Activated CD8-positive, alpha-beta T cell treated with anti-CD3 and anti-CD28 coated beads for 36 hours (primary cell): ENCODE results near the gene VGF. TPM values are rescaled to one million over a fixed set of nuclear protein-coding genes. Genes with fewer than 3 reads are reported as not detected.

ENCODE experiments used
- ATAC-seq: fragments of 200-7000 bp; cut with Tn5 transposase; one replicate; pipeline ENCODE4 v1.10.0; 2021; ENCODE audit warnings: mild to moderate bottlenecking, moderate library complexity
- CTCF ChIA-PET: fragments of 350-600 bp; sonication (Branson Sonifier 250); formaldehyde crosslinking; loops from one replicate; lab custom pipeline; 2021; ENCODE audit warnings: antibody characterized with exemption; lab: Charles Lee
- POLR2A ChIA-PET: fragments of 350-600 bp; sonication (Branson Sonifier 250); formaldehyde crosslinking; loops from one replicate; lab custom pipeline; 2021; ENCODE audit warnings: antibody characterized with exemption; lab: Charles Lee
- DNase-seq: peaks from one replicate; pipeline ENCODE4 v3.0.0-alpha.2; 2020
- H3K27ac Mint-ChIP-seq: one replicate; pipeline ENCODE4 v1.8.0; 2021; ENCODE audit warnings: mild to moderate bottlenecking, mixed read lengths
- H3K27me3 Mint-ChIP-seq: one replicate; pipeline ENCODE4 v1.8.0; 2021; ENCODE audit warnings: mixed read lengths
- H3K36me3 Mint-ChIP-seq: one replicate; pipeline ENCODE4 v1.8.0; 2021; ENCODE audit warnings: low read depth, mixed read lengths
- H3K4me1 Mint-ChIP-seq: one replicate; pipeline ENCODE4 v1.8.0; 2021; ENCODE audit warnings: low read depth, mixed read lengths
- H3K4me3 Mint-ChIP-seq: one replicate; pipeline ENCODE4 v1.8.0; 2021; ENCODE audit warnings: mild to moderate bottlenecking, moderate library complexity, mixed read lengths
- H3K9me3 Mint-ChIP-seq: one replicate; pipeline ENCODE4 v1.8.0; 2021; ENCODE audit warnings: mixed read lengths
- CTCF ChIP-seq: fragments of 200-600 bp; IDR thresholded peaks from one replicate; pipeline ENCODE4 v1.8.0; 2022; ENCODE audit warnings: antibody characterized with exemption, mild to moderate bottlenecking
- intact Hi-C: fragments of 100-400 bp; cut with micrococcal nuclease; formaldehyde crosslinking; loops from one replicate; pipeline ENCODE4 v1.10.0; 2022
- total RNA-seq, 2 experiments: library from RNA; stranded (reverse); gene quantifications; one replicate each; pipeline ENCODE4 v1.2.3, GENCODE V29; 2021

Gene VGF
- total RNA-seq, 2 experiments from 2014 or later = not detected

DNA sequence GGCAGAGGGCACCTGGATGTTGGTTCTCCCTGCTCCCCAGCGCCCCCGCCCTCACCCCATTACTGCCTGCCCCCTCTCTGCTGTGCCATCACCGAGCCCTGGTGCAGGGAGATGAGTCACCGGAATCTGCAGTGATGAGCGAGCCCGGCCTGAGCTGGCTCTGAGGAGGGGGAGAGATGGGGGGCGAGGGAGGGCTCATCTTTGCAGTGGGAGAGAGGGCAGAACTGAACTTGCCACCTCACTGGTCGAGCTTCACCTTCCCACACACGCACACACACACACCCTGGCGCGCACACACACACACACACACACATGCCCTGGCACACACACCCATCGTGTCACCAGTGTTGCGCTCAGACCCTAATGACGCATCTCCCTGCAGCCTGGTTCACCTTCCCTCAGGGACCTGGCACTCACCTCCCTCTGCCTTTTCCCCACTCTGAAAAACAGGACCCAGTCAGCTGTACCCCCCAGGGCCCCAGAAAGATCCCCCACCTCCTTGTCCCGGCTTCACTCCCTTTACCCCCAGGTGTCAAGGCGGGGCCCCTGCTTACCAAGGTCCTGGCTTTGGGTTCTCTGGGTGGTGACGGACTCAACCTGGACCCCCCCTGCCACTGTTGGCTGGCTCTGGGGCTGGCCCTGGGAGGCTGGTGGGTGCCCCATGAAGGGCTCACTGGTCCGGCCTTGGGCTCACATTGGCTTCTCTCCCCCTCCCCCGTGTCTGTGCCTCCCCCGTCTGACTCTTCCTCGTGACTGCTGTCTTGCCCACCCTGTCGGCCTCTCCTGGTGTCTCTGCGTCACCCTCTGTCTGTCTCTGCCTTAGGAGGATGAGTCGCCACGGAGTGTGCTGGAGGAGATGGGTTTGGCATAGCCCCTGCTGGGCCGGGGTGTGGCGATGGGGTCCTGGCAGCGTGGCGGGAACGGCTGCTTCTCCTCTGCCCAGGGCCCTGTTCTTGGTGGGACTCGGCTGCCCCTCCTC lies 5.4 kb downstream of the VGF start:
- Mint-ChIP-seq H3K4me1 (peaks cover 16% of the 10 kb centered on the region), H3K27me3 (peaks cover 9% of the 10 kb centered on the region), H3K9me3 (no peaks in the 10 kb centered on the region), H3K27ac (no peak overlapping the region), H3K36me3 (peaks cover 22% of the 10 kb centered on the region), H3K4me3 (no peak overlapping the region)
- ATAC-seq = no peak
- ChIA-PET POLR2A (no interaction called here), CTCF (interaction anchor here (1.7 to 2.1 kb wide), 2 partner anchors 16 kb away, joined by 5 to 7 read pairs; no protein-coding TSS in a partner anchor)
- DNase-seq = no peak
- TF ChIP-seq CTCF = no peak
- intact Hi-C loops = no loop called here

DNA sequence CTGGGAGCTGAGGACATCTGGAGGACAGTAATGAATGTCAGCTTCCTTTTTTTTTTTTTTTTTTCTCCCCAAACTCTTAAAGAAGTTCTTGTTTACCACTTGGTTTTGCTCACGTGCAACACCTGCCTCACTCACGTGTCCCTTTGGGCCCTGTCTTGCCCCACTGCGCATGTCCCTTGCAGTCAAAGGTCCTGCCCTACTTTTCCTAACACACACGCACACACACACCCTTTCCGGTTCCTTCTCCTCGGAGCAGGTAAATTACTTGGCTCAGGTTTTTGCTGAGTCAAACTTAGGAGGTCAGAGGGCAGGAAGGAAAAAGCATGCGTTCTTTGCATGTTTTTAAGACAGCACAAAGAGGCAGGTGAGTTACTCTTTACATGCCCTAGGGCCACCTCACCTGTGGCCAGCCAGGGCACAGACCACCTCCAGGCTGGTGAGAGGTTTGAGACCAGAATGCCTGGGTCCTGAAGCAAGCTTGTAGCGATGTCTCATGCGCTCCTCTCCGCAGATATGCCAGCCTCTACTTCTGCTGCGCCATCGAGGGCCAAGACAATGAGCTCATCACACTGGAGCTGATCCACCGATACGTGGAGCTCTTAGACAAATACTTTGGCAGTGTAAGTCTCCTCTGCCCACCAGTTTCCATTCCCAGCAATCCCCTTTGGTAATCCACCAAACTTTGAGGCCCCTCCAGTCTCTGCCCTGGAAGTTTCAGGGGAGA lies 8.3 kb downstream of the VGF start:
- no peak for TF ChIP-seq CTCF
- Mint-ChIP-seq H3K27ac (no peak overlapping the region), H3K9me3 (peaks cover 3% of the 10 kb centered on the region), H3K27me3 (peaks cover 3% of the 10 kb centered on the region), H3K4me3 (no peak overlapping the region), H3K36me3 (peaks cover 22% of the 10 kb centered on the region), H3K4me1 (peaks cover 10% of the 10 kb centered on the region)
- ATAC-seq = no peak
- DNase-seq = no peak
- ChIA-PET POLR2A (interaction anchor here (0.9 to 1.4 kb wide), 2 partner anchors 9 to 14 kb away, joined by 3 to 4 read pairs; partner anchors contain the start of gene VGF), CTCF (interaction anchor here (0.8 to 4.1 kb wide), 8 partner anchors 11 to 144 kb away, joined by 3 to 23 read pairs (median 5); partner anchors contain the start of gene SERPINE1)
- intact Hi-C loops = no loop called here

DNA sequence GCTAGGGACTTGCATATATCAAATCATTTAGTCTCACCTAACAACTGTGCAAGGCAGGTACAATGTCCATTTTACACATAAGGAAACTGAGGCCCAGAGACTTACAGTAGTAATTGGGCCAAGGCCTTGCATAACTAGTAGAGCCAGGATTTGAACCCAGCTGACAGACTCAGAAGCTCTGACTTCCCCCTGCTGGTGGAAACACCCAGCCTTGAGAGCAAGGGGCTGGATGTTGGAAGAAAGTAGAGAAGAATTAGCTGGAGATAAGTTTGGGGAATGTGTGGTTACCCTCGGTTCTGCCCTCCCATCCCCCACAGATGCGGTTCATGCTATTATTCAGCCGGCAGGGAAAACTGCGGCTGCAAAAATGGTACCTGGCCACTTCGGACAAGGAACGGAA lies 9.1 kb downstream of the VGF start:
- peaks cover 3% of the 10 kb centered on the region for H3K9me3 Mint-ChIP-seq

GRCh38 chr7:101155303-101155702 lies 10.1 kb downstream of the VGF start:
- Mint-ChIP-seq H3K4me1 (peaks cover 10% of the 10 kb centered on the region), H3K27me3 (peaks cover 3% of the 10 kb centered on the region), H3K36me3 (peaks cover 15% of the 10 kb centered on the region), H3K4me3 (peak overlapping the region; percentile 80), H3K27ac (no peak overlapping the region), H3K9me3 (peaks cover 3% of the 10 kb centered on the region)
- intact Hi-C loops = no loop called here
- POLR2A ChIA-PET = interaction anchor here (0.7 kb wide), 1 partner anchor 9 kb away, joined by 3 read pairs; no protein-coding TSS in a partner anchor
- TF ChIP-seq CTCF = no peak
- CTCF ChIA-PET = interaction anchor here (0.9 to 4.1 kb wide), 5 partner anchors 11 to 62 kb away, joined by 4 to 18 read pairs (median 7); partner anchors contain the start of genes PLOD3, SERPINE1 and ZNHIT1
- no peak for DNase-seq
- no peak for ATAC-seq

More for the DNA sequence above, 9.1 kb downstream of the VGF start:
- intact Hi-C loops = no loop called here
- H3K27ac Mint-ChIP-seq = no peak overlapping the region
- ATAC-seq = no peak
- H3K27me3 Mint-ChIP-seq = peaks cover 1% of the 10 kb centered on the region
- DNase-seq = no peak
- H3K36me3 Mint-ChIP-seq = peaks cover 19% of the 10 kb centered on the region
- POLR2A ChIA-PET = interaction anchor here (0.9 to 1.4 kb wide), 2 partner anchors 10 to 15 kb away, joined by 3 to 4 read pairs; partner anchors contain the start of gene VGF
- CTCF ChIA-PET = interaction anchor here (1.4 to 4.1 kb wide), 5 partner anchors 12 to 61 kb away, joined by 4 to 23 read pairs (median 18); partner anchors contain the start of genes PLOD3, SERPINE1 and ZNHIT1
- H3K4me3 Mint-ChIP-seq = no peak overlapping the region
- peaks cover 10% of the 10 kb centered on the region for H3K4me1 Mint-ChIP-seq
- no peak for TF ChIP-seq CTCF
